ENCODE measurements around the gene CIROP. TPM values are rescaled to one million over a fixed set of nuclear protein-coding genes. Genes with fewer than 3 reads are reported as not detected.

Gene CIROP
- total and polyA plus RNA-seq, 2 donors from 2014 or later: not detected

DNA sequence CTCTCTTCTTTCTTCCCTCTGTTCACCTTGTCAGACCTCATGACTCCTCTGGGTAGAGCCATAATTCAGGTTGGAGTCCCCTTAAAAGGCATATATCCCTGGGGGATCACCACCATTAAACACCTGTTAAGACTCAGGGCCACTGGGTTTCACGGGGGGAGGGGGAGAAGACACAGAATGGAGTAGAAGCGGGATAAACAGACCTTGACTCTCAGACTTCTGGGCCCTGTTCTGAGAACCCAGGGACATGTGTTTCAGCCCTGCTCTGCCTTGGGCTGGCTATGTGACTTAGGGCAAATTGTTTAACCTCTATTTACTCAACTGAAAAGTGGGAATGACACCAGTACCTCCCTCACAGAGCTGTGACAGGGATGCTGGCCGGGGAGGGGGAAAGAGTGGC lies 52.1 kb downstream of the CIROP start:
- FAIRE-seq: no peak
- DNase-seq: no peak
- intact Hi-C loops (cut with DNase I): no loop called here
- Histone ChIP-seq H3K9ac (ENCODE audit: low read length in 3 of 3) (no peak overlapping the region), H3K4me3 (ENCODE audit: low read length in 3 of 3) (no peak overlapping the region), H3K27ac (ENCODE audit: low read depth in 2 of 2, low read length in 2 of 2) (no peak overlapping the region), H3K9me3 (ENCODE audit: control insufficient read depth in 2 of 3, insufficient read depth in 1 of 3, low read length in 3 of 3) (no peaks in the 10 kb centered on the region), H3K4me1 (ENCODE audit: control insufficient read depth in 2 of 3, insufficient read depth in 2 of 3, low read depth in 1 of 3, low read length in 3 of 3) (peaks cover 0 to 8% (median 4%) of the 10 kb centered on the region in 3 donors), H3K27me3 (ENCODE audit: control insufficient read depth, insufficient read depth, low read length) (no peaks in the 10 kb centered on the region), H3K36me3 (ENCODE audit: control insufficient read depth in 2 of 3, insufficient read depth in 3 of 3, low read length in 3 of 3) (no peaks in the 10 kb centered on the region)
- TF ChIP-seq, protein P1, sequence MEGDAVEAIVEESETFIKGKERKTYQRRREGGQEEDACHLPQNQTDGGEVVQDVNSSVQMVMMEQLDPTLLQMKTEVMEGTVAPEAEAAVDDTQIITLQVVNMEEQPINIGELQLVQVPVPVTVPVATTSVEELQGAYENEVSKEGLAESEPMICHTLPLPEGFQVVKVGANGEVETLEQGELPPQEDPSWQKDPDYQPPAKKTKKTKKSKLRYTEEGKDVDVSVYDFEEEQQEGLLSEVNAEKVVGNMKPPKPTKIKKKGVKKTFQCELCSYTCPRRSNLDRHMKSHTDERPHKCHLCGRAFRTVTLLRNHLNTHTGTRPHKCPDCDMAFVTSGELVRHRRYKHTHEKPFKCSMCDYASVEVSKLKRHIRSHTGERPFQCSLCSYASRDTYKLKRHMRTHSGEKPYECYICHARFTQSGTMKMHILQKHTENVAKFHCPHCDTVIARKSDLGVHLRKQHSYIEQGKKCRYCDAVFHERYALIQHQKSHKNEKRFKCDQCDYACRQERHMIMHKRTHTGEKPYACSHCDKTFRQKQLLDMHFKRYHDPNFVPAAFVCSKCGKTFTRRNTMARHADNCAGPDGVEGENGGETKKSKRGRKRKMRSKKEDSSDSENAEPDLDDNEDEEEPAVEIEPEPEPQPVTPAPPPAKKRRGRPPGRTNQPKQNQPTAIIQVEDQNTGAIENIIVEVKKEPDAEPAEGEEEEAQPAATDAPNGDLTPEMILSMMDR (IDR thresholded peaks at IDR 0.05; ENCODE audit: borderline replicate concordance, extremely low read depth, insufficient read depth): no peak

DNA sequence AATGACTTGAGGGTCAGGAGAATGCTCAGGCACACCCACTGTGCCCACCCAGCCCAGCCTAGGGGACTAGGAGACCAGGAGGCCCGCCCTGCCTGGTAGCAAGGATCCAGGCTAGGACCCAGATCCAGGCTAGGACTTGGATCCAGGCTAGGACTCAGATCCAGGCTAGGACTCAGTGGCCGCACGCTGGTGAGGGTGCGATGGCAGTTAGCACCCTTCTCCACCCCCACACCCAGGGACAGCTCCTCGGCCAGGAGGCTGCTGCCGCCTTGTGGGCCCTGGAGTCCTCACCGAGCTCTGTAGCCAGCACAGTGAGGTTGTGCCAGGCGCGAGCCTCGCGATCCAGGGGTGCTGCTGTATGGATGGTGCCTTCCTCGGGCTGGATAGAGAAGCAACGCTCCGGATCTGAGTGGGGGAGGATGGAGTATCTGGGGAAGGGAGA lies 52.6 kb downstream of the CIROP start:
- Histone ChIP-seq H3K4me3 (ENCODE audit: low read length in 3 of 3) (no peak overlapping the region), H3K9me3 (ENCODE audit: control insufficient read depth in 2 of 3, insufficient read depth in 1 of 3, low read length in 3 of 3) (no peaks in the 10 kb centered on the region), H3K4me1 (ENCODE audit: control insufficient read depth in 2 of 3, insufficient read depth in 2 of 3, low read depth in 1 of 3, low read length in 3 of 3) (peaks cover 0 to 9% (median 4%) of the 10 kb centered on the region in 3 donors), H3K27me3 (ENCODE audit: control insufficient read depth, insufficient read depth, low read length) (no peaks in the 10 kb centered on the region), H3K9ac (ENCODE audit: low read length in 3 of 3) (no peak overlapping the region), H3K36me3 (ENCODE audit: control insufficient read depth in 2 of 3, insufficient read depth in 3 of 3, low read length in 3 of 3) (no peaks in the 10 kb centered on the region), H3K27ac (ENCODE audit: low read depth in 2 of 2, low read length in 2 of 2) (no peak overlapping the region)
- FAIRE-seq: no peak
- intact Hi-C loops (cut with DNase I): no loop called here
- DNase-seq: peak in 1 of 5 donors; percentile 41
- TF ChIP-seq, protein P1 (IDR thresholded peaks at IDR 0.05; ENCODE audit: borderline replicate concordance, extremely low read depth, insufficient read depth): peak; percentile 6

DNA sequence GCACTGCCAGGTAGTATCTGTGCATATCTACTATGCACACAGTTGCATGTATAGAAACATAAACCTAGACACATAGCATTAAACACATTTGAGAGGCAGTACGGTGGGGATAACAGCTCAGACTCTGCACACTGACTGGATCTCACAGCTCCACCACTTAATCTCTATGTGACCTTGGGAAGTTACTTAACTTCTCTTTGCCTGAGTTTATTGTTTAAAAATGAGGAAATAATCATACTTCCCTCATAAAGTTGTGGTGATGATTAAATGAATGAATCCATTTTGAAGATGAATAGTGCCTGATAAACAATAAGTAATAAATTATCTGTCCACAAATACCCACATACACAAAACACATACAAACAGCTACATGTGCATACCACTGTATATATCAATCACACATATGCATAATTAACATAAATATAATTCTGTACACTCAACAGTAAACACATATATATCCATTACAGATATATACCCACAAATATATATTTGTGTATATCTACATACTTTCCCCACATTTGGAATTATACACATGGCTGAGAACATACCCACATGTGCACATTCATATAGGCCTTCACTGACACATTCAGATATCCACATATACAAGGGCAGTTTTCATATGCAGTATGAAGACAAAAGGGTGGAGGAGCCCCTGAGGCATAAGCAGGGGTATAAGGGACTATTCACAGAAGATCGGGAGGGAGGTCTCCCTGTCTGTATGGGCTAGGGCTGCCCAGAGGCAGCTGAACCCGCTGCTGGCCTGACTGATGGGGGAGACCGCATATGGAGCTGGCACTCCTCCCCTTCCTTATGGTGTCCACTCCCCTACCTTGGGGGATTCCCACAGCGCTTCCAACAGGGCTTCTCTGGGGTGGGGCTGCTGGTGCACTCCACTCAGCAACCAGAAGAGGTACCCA lies 53.4 kb downstream of the CIROP start:
- TF ChIP-seq, protein P1 (IDR thresholded peaks at IDR 0.05; ENCODE audit: borderline replicate concordance, extremely low read depth, insufficient read depth): no peak

More for the DNA sequence above, 53.4 kb downstream of the CIROP start:
- no peaks in the 10 kb centered on the region for H3K27me3 ChIP-seq (ENCODE audit: control insufficient read depth, insufficient read depth, low read length)
- H3K27ac ChIP-seq (ENCODE audit: low read depth in 2 of 2, low read length in 2 of 2): no peak overlapping the region
- no peaks in the 10 kb centered on the region for H3K36me3 ChIP-seq (ENCODE audit: control insufficient read depth in 2 of 3, insufficient read depth in 3 of 3, low read length in 3 of 3)
- FAIRE-seq (no peak), DNase-seq (no peak)
- H3K4me3 ChIP-seq (ENCODE audit: low read length in 3 of 3): no peak overlapping the region
- H3K9ac ChIP-seq (ENCODE audit: low read length in 3 of 3): no peak overlapping the region
- H3K4me1 ChIP-seq (ENCODE audit: control insufficient read depth in 2 of 3, insufficient read depth in 2 of 3, low read depth in 1 of 3, low read length in 3 of 3): peaks cover 0 to 2% (median 0%) of the 10 kb centered on the region in 3 donors
- H3K9me3 ChIP-seq (ENCODE audit: control insufficient read depth in 2 of 3, insufficient read depth in 1 of 3, low read length in 3 of 3): no peaks in the 10 kb centered on the region
- intact Hi-C loops (cut with DNase I): no loop called here

Other genes starting within 250 kb of the CIROP start
- gene LRP10, start 233.2 kb downstream of the CIROP start, total RNA-seq: 207 TPM
- 74.7 TPM for gene LRP10, start 233.2 kb downstream of the CIROP start, polyA plus RNA-seq (ENCODE audit: insufficient read depth, low read depth, low replicate concordance)
- gene REM2, start 221.8 kb downstream of the CIROP start, total RNA-seq: 0.63 TPM
- 0.77 TPM for gene REM2, start 221.8 kb downstream of the CIROP start, polyA plus RNA-seq (ENCODE audit: insufficient read depth, low read depth, low replicate concordance)
- 93.6 TPM for gene RBM23, start 185.8 kb downstream of the CIROP start, total RNA-seq
- gene RBM23, start 185.8 kb downstream of the CIROP start, polyA plus RNA-seq (ENCODE audit: insufficient read depth, low read depth, low replicate concordance): 44.8 TPM
- 58.7 TPM for gene PRMT5, start 175.6 kb downstream of the CIROP start, total RNA-seq
- gene PRMT5, start 175.6 kb downstream of the CIROP start, polyA plus RNA-seq (ENCODE audit: insufficient read depth, low read depth, low replicate concordance): 64.2 TPM
- 38.1 TPM for gene HAUS4, start 147.9 kb downstream of the CIROP start, total RNA-seq
- 35.8 TPM for gene HAUS4, start 147.9 kb downstream of the CIROP start, polyA plus RNA-seq (ENCODE audit: insufficient read depth, low read depth, low replicate concordance)
- 28.5 TPM for gene AJUBA, start 122.4 kb downstream of the CIROP start, total RNA-seq
- 14.6 TPM for gene AJUBA, start 122.4 kb downstream of the CIROP start, polyA plus RNA-seq (ENCODE audit: insufficient read depth, low read depth, low replicate concordance)
- gene C14orf93, start 94.8 kb downstream of the CIROP start, total RNA-seq: 9.5 TPM
- 9.6 TPM for gene C14orf93, start 94.8 kb downstream of the CIROP start, polyA plus RNA-seq (ENCODE audit: insufficient read depth, low read depth, low replicate concordance)
- gene PSMB5, start 70.1 kb downstream of the CIROP start, total RNA-seq: 87.1 TPM
- gene PSMB5, start 70.1 kb downstream of the CIROP start, polyA plus RNA-seq (ENCODE audit: insufficient read depth, low read depth, low replicate concordance): 190 TPM
- not detected for gene PSMB11, start 62.8 kb downstream of the CIROP start, total RNA-seq
- gene PSMB11, start 62.8 kb downstream of the CIROP start, polyA plus RNA-seq (ENCODE audit: insufficient read depth, low read depth, low replicate concordance): not detected
- 5.1 TPM for gene CDH24, start 47.5 kb downstream of the CIROP start, total RNA-seq
- gene CDH24, start 47.5 kb downstream of the CIROP start, polyA plus RNA-seq (ENCODE audit: insufficient read depth, low read depth, low replicate concordance): 5.4 TPM
- gene ACIN1, start 9.9 kb downstream of the CIROP start, total RNA-seq: 150 TPM
- 54.9 TPM for gene ACIN1, start 9.9 kb downstream of the CIROP start, polyA plus RNA-seq (ENCODE audit: insufficient read depth, low read depth, low replicate concordance)
- 42.8 TPM for gene C14orf119, start 9.5 kb downstream of the CIROP start, total RNA-seq
- 56.6 TPM for gene C14orf119, start 9.5 kb downstream of the CIROP start, polyA plus RNA-seq (ENCODE audit: insufficient read depth, low read depth, low replicate concordance)
- gene CEBPE, start 14.3 kb upstream of the CIROP start, total RNA-seq: not detected
- not detected for gene CEBPE, start 14.3 kb upstream of the CIROP start, polyA plus RNA-seq (ENCODE audit: insufficient read depth, low read depth, low replicate concordance)
- 22.9 TPM for gene SLC7A8, start 78.7 kb upstream of the CIROP start, total RNA-seq
- gene SLC7A8, start 78.7 kb upstream of the CIROP start, polyA plus RNA-seq (ENCODE audit: insufficient read depth, low read depth, low replicate concordance): 210 TPM
- not detected for gene RNF212B, start 132.9 kb upstream of the CIROP start, total RNA-seq
- 2.8 TPM for gene RNF212B, start 132.9 kb upstream of the CIROP start, polyA plus RNA-seq (ENCODE audit: insufficient read depth, low read depth, low replicate concordance)
- 14.8 TPM for gene HOMEZ, start 181.1 kb upstream of the CIROP start, total RNA-seq
- gene HOMEZ, start 181.1 kb upstream of the CIROP start, polyA plus RNA-seq (ENCODE audit: insufficient read depth, low read depth, low replicate concordance): 18.5 TPM
- gene PPP1R3E, start 197.9 kb upstream of the CIROP start, total RNA-seq: 17.3 TPM
- gene PPP1R3E, start 197.9 kb upstream of the CIROP start, polyA plus RNA-seq (ENCODE audit: insufficient read depth, low read depth, low replicate concordance): 22.8 TPM
- 43.6 TPM for gene BCL2L2, start 201.8 kb upstream of the CIROP start, total RNA-seq
- 35.6 TPM for gene BCL2L2, start 201.8 kb upstream of the CIROP start, polyA plus RNA-seq (ENCODE audit: insufficient read depth, low read depth, low replicate concordance)
- gene PABPN1, start 216.5 kb upstream of the CIROP start, total RNA-seq: 145 TPM
- gene PABPN1, start 216.5 kb upstream of the CIROP start, polyA plus RNA-seq (ENCODE audit: insufficient read depth, low read depth, low replicate concordance): 140 TPM
- 35.3 TPM for gene SLC22A17, start 247.9 kb upstream of the CIROP start, total RNA-seq
- 61.2 TPM for gene SLC22A17, start 247.9 kb upstream of the CIROP start, polyA plus RNA-seq (ENCODE audit: insufficient read depth, low read depth, low replicate concordance)